Lower leg skin (tissue), 3 donors: ENCODE results near the gene NUTM2B.
"Not testable (repeated sequence)": the region's sequence is repeated elsewhere in the genome, so short reads cannot be mapped to it uniquely, and the experiment has no call there.

Experiments
- CTCF ChIP-seq, 3 donors: fragments of 450-650 bp; IDR thresholded peaks; one replicate each; pipeline ENCODE4 v1.5.1; 2016; ENCODE audit warnings: antibody characterized with exemption in 3 of 3, mild to moderate bottlenecking in 3 of 3, moderate library complexity in 2 of 3
- POLR2A ChIP-seq, 2 donors: fragments of 450-650 bp; IDR thresholded peaks; one replicate each; pipeline ENCODE4 v1.6.1; 2016 to 2017; ENCODE audit warnings: antibody characterized with exemption in 2 of 2, mild to moderate bottlenecking in 1 of 2, moderate library complexity in 1 of 2

- not testable (repeated sequence) for TF ChIP-seq POLR2A, CTCF (IDR thresholded peaks at IDR 0.05)
Observed at GRCh38 chr10:79686595-79686994, 16.4 kb upstream of the NUTM2B start.
